ENCODE measurements around the gene MFN1. TPM values are rescaled to one million over a fixed set of nuclear protein-coding genes. Genes with fewer than 3 reads are reported as not detected.
A peak's percentile ranks its signal among the peaks of the same experiment; 100 is the strongest.

MFN1 gene
- total and polyA plus RNA-seq, 2 of the 13 experiments (the other 11 are each of a cell fraction or from before 2014, with no cell fraction given): 25.2 to 37.5 TPM

- peak; percentile 73; the same call in 1 of the 2 replicates for TF ChIP-seq POGK (CRISPR knock-in tag; conservative IDR thresholded peaks at IDR 0.05)
- peak; percentile 38 for TF ChIP-seq JARID2 (CRISPR knock-in tag; IDR thresholded peaks at IDR 0.05; ENCODE audit: insufficient replicate concordance)
- TF ChIP-seq ZNF251 (CRISPR knock-in tag; IDR thresholded peaks at IDR 0.05): no peak
Observed at GRCh38 chr3:179322286-179323196, 25.0 kb upstream of the MFN1 start, which contains the start of gene ZNF639 (continued).

- BruUV-seq (replicated peaks): no TSS peak
- TF ChIP-seq ZBTB2 (CRISPR knock-in tag; IDR thresholded peaks at IDR 0.05; ENCODE audit: low read depth): no peak
- no peak; the same call in 1 of the 2 replicates for TF ChIP-seq POGK (CRISPR knock-in tag; conservative IDR thresholded peaks at IDR 0.05)
- no peak for TF ChIP-seq ZBTB37 (CRISPR knock-in tag; IDR thresholded peaks at IDR 0.05)
- no peak for TF ChIP-seq U2AF2 (IDR thresholded peaks at IDR 0.05; ENCODE audit: low read depth, low read length)
- TF ChIP-seq FOXP4 (CRISPR knock-in tag; IDR thresholded peaks at IDR 0.05): no peak
- TF ChIP-seq ZNF7 (CRISPR knock-in tag; IDR thresholded peaks at IDR 0.05): no peak
Observed at GRCh38 chr3:179323197-179324110, 24.1 kb upstream of the MFN1 start.

More at GRCh38 chr3:179323197-179324110, 24.1 kb upstream of the MFN1 start:
- peaks cover 6% of the 10 kb centered on the region; the same call in 1 of the 2 replicates for H4K20me1 ChIP-seq (ENCODE audit: insufficient read depth, low read length)
- CTCF ChIA-PET (ENCODE audit: low intra/inter-chr PET ratio, low total read pairs): interaction anchor here (1.6 to 2.9 kb wide), 2 partner anchors 235 to 308 kb away, joined by 12 to 16 read pairs; no protein-coding TSS in a partner anchor
- H3K9me3 ChIP-seq (ENCODE audit: low read length): no peaks in the 10 kb centered on the region
- POLR2A ChIA-PET: interaction anchor here (1.0 to 1.9 kb wide), 3 partner anchors 24 to 239 kb away, joined by 4 to 6 read pairs (median 4); partner anchors contain the start of genes ACTL6A, MFN1 and PIK3CA
- peak overlapping the region; percentile 97 for H3K9ac ChIP-seq (ENCODE audit: insufficient read depth, low read depth, low read length)
- in situ Hi-C loops (cut with HindIII; ENCODE audit: extremely low pct_ligation_motif_present, low pct_unique_long_range_greater_than_20kb): loop anchor here (5.0 to 25.0 kb wide), 4 partner anchors 176 to 886 kb away; partner anchors contain the start of gene PIK3CA
- peak; percentile 33 for DNase-seq (ENCODE audit: low spot score)
- H3K79me2 ChIP-seq (ENCODE audit: insufficient read depth, low read length): peaks cover 47% of the 10 kb centered on the region
- no peak for FAIRE-seq
- H2AFZ ChIP-seq (ENCODE audit: low read length): no peak overlapping the region
- peak overlapping the region; percentile 85 for H3K4me2 ChIP-seq (ENCODE audit: low read depth, low read length)
- H3K4me1 ChIP-seq (ENCODE audit: insufficient read depth, low read length): peaks cover 39% of the 10 kb centered on the region
- WGBS (ENCODE audit: low lambda C conversion rate): 2% methylated on average over 20 of the region's 81 CpGs
- peak; percentile 67 for ATAC-seq
- intact Hi-C loops (cut with micrococcal nuclease; ENCODE audit: unreplicated experiment): loop anchor here (1.0 to 10.0 kb wide), 4 partner anchors 24 to 321 kb away; partner anchors contain the start of gene MFN1
- H3K27ac ChIP-seq (ENCODE audit: extremely low read length, insufficient read depth, low read length): peak overlapping the region; percentile 85
- no peaks in the 10 kb centered on the region; a peak in 1 of 5 replicates for H3K27me3 ChIP-seq (ENCODE audit: control insufficient read depth in 1 of 2, insufficient read depth in 2 of 2, low read length in 2 of 2)
- peaks cover 0 to 7% of the 10 kb centered on the region in 2 experiments; a peak in 3 of 5 replicates for H3K36me3 ChIP-seq (replicated peaks in 1 of 2; ENCODE audit: control insufficient read depth in 1 of 2, insufficient read depth in 2 of 2, low read length in 2 of 2)
- H3K4me3 ChIP-seq (replicated peaks in 1 of 3; ENCODE audit: insufficient read depth in 1 of 3, low read depth in 2 of 3, low read length in 3 of 3): peak overlapping the region; percentile 84 to 99 (median 92)
